Endothelial cell of umbilical vein (primary cell): ENCODE data around the gene ZBTB18. TPM values are rescaled to one million over a fixed set of nuclear protein-coding genes. Genes with fewer than 3 reads are reported as not detected.

Source experiments
- BruUV-seq: library from RNA; stranded (reverse); fragments of 400-500 nt; replicated peaks from 2 replicates; lab custom pipeline; 2021; lab: Mats Ljungman, UMichigan
- CTCF ChIA-PET: fragments of 300-600, 350-600 bp; sonication (Branson Sonifier 250); formaldehyde crosslinking; loops from one replicate; lab custom pipeline; 2021; ENCODE audit warnings: antibody characterized with exemption, inconsistent platforms; lab: Charles Lee
- POLR2A ChIA-PET: fragments of 300-600, 350-600 bp; sonication (Branson Sonifier 250); formaldehyde crosslinking; loops from one replicate; lab custom pipeline; 2021; ENCODE audit warnings: antibody characterized with exemption, inconsistent platforms; lab: Charles Lee
- DNase-seq: peaks from one replicate; pipeline ENCODE4 v3.0.0-alpha.2; 2011; ENCODE audit warnings: low read depth, low spot score
- FAIRE-seq: peaks from 2 replicates; lab custom pipeline; 2011; peaks lifted over from hg19 to GRCh38; lab: Jason Lieb, UNC
- H2AFZ ChIP-seq: 2 replicates; pipeline ENCODE4 v1.6.0; 2012; ENCODE audit warnings: low read depth, low read length, control low read depth, inconsistent platforms
- H3K27ac ChIP-seq: 2 replicates; pipeline ENCODE4 v1.5.1; 2011; ENCODE audit warnings: low read depth, mild to moderate bottlenecking, control low read depth, low read length, moderate library complexity; ENCODE audit not compliant: insufficient read depth
- H3K27me3 ChIP-seq, 2 experiments: 2 replicates each; pipeline versions ENCODE4 v1.6.0 to v1.6.1; 2011; ENCODE audit warnings: low read length in 2 of 2, mixed read lengths in 1 of 2; ENCODE audit not compliant: control insufficient read depth in 2 of 2, insufficient read depth in 2 of 2
- H3K36me3 ChIP-seq, 2 experiments: 2 replicates in 1 of 2; 3 replicates in 1 of 2; pipeline ENCODE4 v1.5.1; 2011; ENCODE audit warnings: low read length in 2 of 2, mild to moderate bottlenecking in 1 of 2, moderate library complexity in 1 of 2; ENCODE audit not compliant: control insufficient read depth in 2 of 2, insufficient read depth in 2 of 2; ENCODE audit errors: extremely low read depth in 1 of 2
- H3K4me1 ChIP-seq: 3 replicates; pipeline ENCODE4 v1.5.1; 2011; ENCODE audit warnings: mild to moderate bottlenecking, low read length; ENCODE audit not compliant: control insufficient read depth, insufficient read depth; ENCODE audit errors: extremely low read depth
- H3K4me2 ChIP-seq: 2 replicates; pipeline ENCODE4 v1.6.1; 2011; ENCODE audit warnings: low read length, control low read depth, mixed read lengths; ENCODE audit not compliant: insufficient read depth
- H3K4me3 ChIP-seq, 3 experiments: fragments of 200-600 bp in 1 of 3; sonication (generic), shearing (Covaris generic) in 1 of 3; replicated peaks in 1 of 3; 2 replicates each; pipeline ENCODE4 v1.5.1; 2011 to 2016; ENCODE audit warnings: control low read depth in 3 of 3, low read length in 3 of 3, mild to moderate bottlenecking in 2 of 3, inconsistent platforms in 1 of 3, low read depth in 1 of 3, moderate library complexity in 1 of 3; ENCODE audit not compliant: insufficient read depth in 1 of 3
- H3K79me2 ChIP-seq: 2 replicates; pipeline ENCODE4 v1.6.0; 2012; ENCODE audit warnings: low read length, inconsistent platforms; ENCODE audit not compliant: control insufficient read depth, insufficient read depth
- H3K9ac ChIP-seq: replicated peaks from 2 replicates; pipeline ENCODE3; 2011; ENCODE audit warnings: low read length, control low read depth; ENCODE audit not compliant: insufficient read depth; ENCODE audit errors: extremely low read depth
- H3K9me1 ChIP-seq: replicated peaks from 3 replicates; pipeline ENCODE4 v1.6.0; 2011; ENCODE audit warnings: mild to moderate bottlenecking, low read length; ENCODE audit not compliant: control insufficient read depth, insufficient read depth; ENCODE audit errors: extremely low read depth
- H3K9me3 ChIP-seq: replicated peaks from 2 replicates; pipeline ENCODE4 v1.5.1; 2012; ENCODE audit warnings: low read length, inconsistent platforms; ENCODE audit not compliant: control insufficient read depth, insufficient read depth
- H4K20me1 ChIP-seq: replicated peaks from 2 replicates; pipeline ENCODE3; 2011; ENCODE audit warnings: mild to moderate bottlenecking, low read length; ENCODE audit not compliant: control insufficient read depth, insufficient read depth; ENCODE audit errors: extremely low read depth
- EZH2 ChIP-seq: IDR thresholded peaks from 2 replicates; pipeline ENCODE4 v1.6.1; 2012; ENCODE audit warnings: borderline replicate concordance, low read depth, mild to moderate bottlenecking, moderate library complexity, low read length, inconsistent platforms; ENCODE audit not compliant: severe bottlenecking
- FOS ChIP-seq: IDR thresholded peaks from 2 replicates; pipeline ENCODE4 v1.6.1; 2011; ENCODE audit warnings: mild to moderate bottlenecking, low read length, moderate library complexity, borderline replicate concordance; ENCODE audit not compliant: insufficient read depth
- GATA2 ChIP-seq: IDR thresholded peaks from 2 replicates; pipeline ENCODE4 v1.7.0; 2011; ENCODE audit warnings: low read depth, mild to moderate bottlenecking, moderate library complexity, mixed read lengths, low read length; ENCODE audit not compliant: insufficient read length, insufficient read depth
- JUN ChIP-seq: IDR thresholded peaks from 2 replicates; pipeline ENCODE4 v1.6.1; 2011; ENCODE audit warnings: borderline replicate concordance, low read depth; ENCODE audit not compliant: insufficient read length, insufficient read depth
- MYC ChIP-seq: IDR thresholded peaks from one replicate; pipeline ENCODE4 v1.6.1; 2011; ENCODE audit warnings: mild to moderate bottlenecking, low read depth, low read length
- POLR2A ChIP-seq: IDR thresholded peaks from 2 replicates; pipeline ENCODE4 v1.6.1; 2012; ENCODE audit warnings: low read depth, mild to moderate bottlenecking, control low read depth, low read length
- POLR2AphosphoS5 ChIP-seq: IDR thresholded peaks from 2 replicates; pipeline ENCODE4 v1.6.1; 2012; ENCODE audit warnings: low read depth, mild to moderate bottlenecking, control low read depth, low read length, moderate library complexity; ENCODE audit not compliant: insufficient read depth
- dilution Hi-C: fragments of 300-500 bp; cut with MboI; formaldehyde crosslinking; loops from one replicate; pipeline ENCODE4 v1.15.0; 2019; ENCODE audit warnings: low sequenced_read_pairs; ENCODE audit not compliant: extremely low pct_ligation_motif_present
- intact Hi-C: fragments of 100-400 bp; cut with micrococcal nuclease; formaldehyde crosslinking; loops from one replicate; pipeline ENCODE4 v1.10.0; 2022
- polyA plus RNA-seq, 4 experiments: library from polyadenylated mRNA; depleted of rRNA in 3 of 4; stranded (reverse) in 3 of 4; unstranded in 1 of 4; fragments of >200 nt; gene quantifications; 2 replicates each; pipeline versions ENCODE4 v1.2.1 to v1.2.3, GENCODE V29; 2011 to 2012; ENCODE audit warnings: missing spikeins in 1 of 4
- total RNA-seq: library from RNA; stranded (reverse); gene quantifications from 2 replicates; pipeline ENCODE4 v1.2.3, GENCODE V29; 2021
- TF ChIP-seq, protein P1 (sequence below): IDR thresholded peaks from 2 replicates; pipeline ENCODE4 v1.6.1; 2011; ENCODE audit not compliant: insufficient read depth, insufficient read length
- TF ChIP-seq, protein P2 (sequence below), 2 donors: IDR thresholded peaks; 1 replicate in 1 of 2; 2 replicates in 1 of 2; pipeline ENCODE4 v1.5.1; 2011; ENCODE audit warnings: low read length in 2 of 2, mild to moderate bottlenecking in 2 of 2, moderate library complexity in 2 of 2, control low read depth in 1 of 2, inconsistent platforms in 1 of 2, low read depth in 1 of 2; ENCODE audit not compliant: insufficient read depth in 1 of 2; ENCODE audit errors: extremely low read depth in 1 of 2

ZBTB18 gene
- total and polyA plus RNA-seq, 2 donors (not counting 3 experiments of a cell fraction or from before 2014, with no cell fraction given), result 15.5 to 21.1 TPM

DNA sequence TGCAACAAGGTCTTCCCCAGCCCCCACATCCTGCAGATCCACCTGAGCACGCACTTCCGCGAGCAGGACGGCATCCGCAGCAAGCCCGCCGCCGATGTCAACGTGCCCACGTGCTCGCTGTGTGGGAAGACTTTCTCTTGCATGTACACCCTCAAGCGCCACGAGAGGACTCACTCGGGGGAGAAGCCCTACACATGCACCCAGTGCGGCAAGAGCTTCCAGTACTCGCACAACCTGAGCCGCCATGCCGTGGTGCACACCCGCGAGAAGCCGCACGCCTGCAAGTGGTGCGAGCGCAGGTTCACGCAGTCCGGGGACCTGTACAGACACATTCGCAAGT lies 3.8 kb downstream of the ZBTB18 start:
- POLR2A ChIA-PET, result no interaction called here
- TF ChIP-seq FOS (no peak), POLR2A (no peak), MYC (no peak), GATA2 (no peak), POLR2AphosphoS5 (no peak)
- TF ChIP-seq, protein P1, sequence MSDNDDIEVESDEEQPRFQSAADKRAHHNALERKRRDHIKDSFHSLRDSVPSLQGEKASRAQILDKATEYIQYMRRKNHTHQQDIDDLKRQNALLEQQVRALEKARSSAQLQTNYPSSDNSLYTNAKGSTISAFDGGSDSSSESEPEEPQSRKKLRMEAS, result no peak
- FAIRE-seq, result no peak
- H3K27ac ChIP-seq, result no peak overlapping the region
- no peaks in the 10 kb centered on the region for H3K9me3 ChIP-seq
- no peak overlapping the region for H2AFZ ChIP-seq
- H3K4me3 ChIP-seq, result no peak overlapping the region
- dilution Hi-C loops (no loop called here), intact Hi-C loops (no loop called here)
- DNase-seq, result no peak
- H3K79me2 ChIP-seq, result peaks cover 60% of the 10 kb centered on the region
- H3K4me1 ChIP-seq, result peaks cover 22% of the 10 kb centered on the region
- H3K4me2 ChIP-seq, result no peak overlapping the region
- H3K27me3 ChIP-seq, result no peaks in the 10 kb centered on the region
- no TSS peak for BruUV-seq
- no peaks in the 10 kb centered on the region for H4K20me1 ChIP-seq
- CTCF ChIA-PET, result interaction anchor here (0.6 kb wide), 1 partner anchor 10 kb away, joined by 3 read pairs; no protein-coding TSS in a partner anchor
- no peak overlapping the region for H3K9ac ChIP-seq
- peaks cover 16% of the 10 kb centered on the region in 2 experiments for H3K36me3 ChIP-seq
- no peaks in the 10 kb centered on the region for H3K9me1 ChIP-seq

- no peak for DNase-seq
- POLR2A ChIA-PET, result no interaction called here
- Histone ChIP-seq H3K9ac (no peak overlapping the region), H4K20me1 (no peaks in the 10 kb centered on the region), H3K9me1 (no peaks in the 10 kb centered on the region), H3K27ac (no peak overlapping the region), H3K27me3 (no peaks in the 10 kb centered on the region), H3K4me2 (no peak overlapping the region), H2AFZ (no peak overlapping the region), H3K4me1 (peaks cover 10% of the 10 kb centered on the region), H3K79me2 (peaks cover 43% of the 10 kb centered on the region), H3K4me3 (no peak overlapping the region), H3K36me3 (peaks cover 16% of the 10 kb centered on the region in 2 experiments), H3K9me3 (no peaks in the 10 kb centered on the region)
- TF ChIP-seq EZH2, result no peak
- no peak for TF ChIP-seq JUN
- no peak for TF ChIP-seq POLR2AphosphoS5
- TF ChIP-seq GATA2, result no peak
- TF ChIP-seq MYC, result no peak
- no peak for TF ChIP-seq POLR2A
- TF ChIP-seq, protein P1, result no peak
- TF ChIP-seq, protein P2, sequence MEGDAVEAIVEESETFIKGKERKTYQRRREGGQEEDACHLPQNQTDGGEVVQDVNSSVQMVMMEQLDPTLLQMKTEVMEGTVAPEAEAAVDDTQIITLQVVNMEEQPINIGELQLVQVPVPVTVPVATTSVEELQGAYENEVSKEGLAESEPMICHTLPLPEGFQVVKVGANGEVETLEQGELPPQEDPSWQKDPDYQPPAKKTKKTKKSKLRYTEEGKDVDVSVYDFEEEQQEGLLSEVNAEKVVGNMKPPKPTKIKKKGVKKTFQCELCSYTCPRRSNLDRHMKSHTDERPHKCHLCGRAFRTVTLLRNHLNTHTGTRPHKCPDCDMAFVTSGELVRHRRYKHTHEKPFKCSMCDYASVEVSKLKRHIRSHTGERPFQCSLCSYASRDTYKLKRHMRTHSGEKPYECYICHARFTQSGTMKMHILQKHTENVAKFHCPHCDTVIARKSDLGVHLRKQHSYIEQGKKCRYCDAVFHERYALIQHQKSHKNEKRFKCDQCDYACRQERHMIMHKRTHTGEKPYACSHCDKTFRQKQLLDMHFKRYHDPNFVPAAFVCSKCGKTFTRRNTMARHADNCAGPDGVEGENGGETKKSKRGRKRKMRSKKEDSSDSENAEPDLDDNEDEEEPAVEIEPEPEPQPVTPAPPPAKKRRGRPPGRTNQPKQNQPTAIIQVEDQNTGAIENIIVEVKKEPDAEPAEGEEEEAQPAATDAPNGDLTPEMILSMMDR (IDR thresholded peaks at IDR 0.05; ENCODE audit: extremely low read depth in 1 of 2, insufficient read depth in 1 of 2, low read depth in 1 of 2, low read length in 2 of 2), result no peak
- TF ChIP-seq FOS, result no peak
- no peak for FAIRE-seq
- CTCF ChIA-PET, result no interaction called here
- dilution Hi-C loops, result no loop called here
- intact Hi-C loops, result no loop called here
- no TSS peak for BruUV-seq
Measured at GRCh38 chr1:244056577-244056976, 5.5 kb downstream of the ZBTB18 start.
